DMS53 (cell line): Measurements from ENCODE around the gene MAML2.
A peak's percentile ranks its signal among the peaks of the same experiment; 100 is the strongest.

Experiments used
- DNase-seq: peaks from one replicate; lab custom pipeline; 2025; lab: John Stamatoyannopoulos, UW

MAML2 gene

GRCh38 chr11:96318399-96318798, 24.6 kb downstream of the MAML2 start:
- no peak for DNase-seq

GRCh38 chr11:96317985-96318384, 25.0 kb downstream of the MAML2 start:
- DNase-seq: no peak

GRCh38 chr11:96317571-96317970, 25.4 kb downstream of the MAML2 start:
- no peak for DNase-seq

GRCh38 chr11:96316869-96317268, 26.1 kb downstream of the MAML2 start:
- no peak for DNase-seq

GRCh38 chr11:96315476-96315875, 27.5 kb downstream of the MAML2 start:
- no peak for DNase-seq

GRCh38 chr11:96314326-96315020, 28.5 kb downstream of the MAML2 start:
- peak; percentile 8 for DNase-seq

GRCh38 chr11:96313163-96313562, 29.8 kb downstream of the MAML2 start:
- no peak for DNase-seq

- peak; percentile 26 for DNase-seq
These were observed 31.9 kb downstream of the MAML2 start for GRCh38 chr11:96311120-96311568.

- no peak for DNase-seq
These were observed 32.8 kb downstream of the MAML2 start for GRCh38 chr11:96310236-96310635.

- DNase-seq: no peak
These were observed 33.4 kb downstream of the MAML2 start for GRCh38 chr11:96309643-96310017.

- DNase-seq: no peak
These were observed 33.9 kb downstream of the MAML2 start for GRCh38 chr11:96309016-96309642.

- DNase-seq: peak; percentile 23
These were observed 35.2 kb downstream of the MAML2 start for GRCh38 chr11:96307776-96308140.

- peak; percentile 95 for DNase-seq
These were observed 35.8 kb downstream of the MAML2 start for GRCh38 chr11:96306933-96307775.

GRCh38 chr11:96306600-96306932, 36.4 kb downstream of the MAML2 start:
- no peak for DNase-seq

- DNase-seq: no peak
These were observed 36.9 kb downstream of the MAML2 start for GRCh38 chr11:96306071-96306470.

GRCh38 chr11:96303980-96304379, 39.0 kb downstream of the MAML2 start:
- DNase-seq: no peak

- DNase-seq: peak; percentile 48
These were observed 39.9 kb downstream of the MAML2 start for GRCh38 chr11:96303064-96303463.

GRCh38 chr11:96301818-96302217, 41.2 kb downstream of the MAML2 start:
- DNase-seq: no peak

- no peak for DNase-seq
These were observed 43.7 kb downstream of the MAML2 start for GRCh38 chr11:96299155-96299888.

GRCh38 chr11:96295369-96295768, 47.6 kb downstream of the MAML2 start:
- no peak for DNase-seq

GRCh38 chr11:96294289-96294688, 48.7 kb downstream of the MAML2 start:
- no peak for DNase-seq

- DNase-seq: no peak
These were observed 49.4 kb downstream of the MAML2 start for GRCh38 chr11:96293598-96294021.
